Stimulated activated naive CD8-positive, alpha-beta T cell treated with anti-CD3 and anti-CD28 coated beads, Interleukin-15, amount 100 ng/mL, for 72 hours (primary cell): Measurements from ENCODE around the gene ACSM4.
A peak's percentile ranks its signal among the peaks of the same experiment; 100 is the strongest.
"Not testable (repeated sequence)": the region's sequence is repeated elsewhere in the genome, so short reads cannot be mapped to it uniquely, and the experiment has no call there.

Experiments
- ATAC-seq: fragments of 150-1000 bp; cut with Tn5 transposase; 2 replicates; pipeline ENCODE4 v1.10.0; 2021; ENCODE audit warnings: mild to moderate bottlenecking, moderate library complexity
- DNase-seq, 2 donors: peaks; one replicate each; pipeline ENCODE4 v3.0.0; 2021 to 2022
- H3K27ac Mint-ChIP-seq, 2 donors: one replicate each; pipeline ENCODE4 v1.8.0; 2022; ENCODE audit warnings: mild to moderate bottlenecking in 2 of 2, mixed read lengths in 2 of 2, moderate library complexity in 2 of 2
- H3K27me3 Mint-ChIP-seq: one replicate; pipeline ENCODE4 v1.8.0; 2022; ENCODE audit warnings: mixed read lengths
- H3K4me1 Mint-ChIP-seq: one replicate; pipeline ENCODE4 v1.8.0; 2022; ENCODE audit warnings: mild to moderate bottlenecking, mixed read lengths
- H3K4me3 Mint-ChIP-seq, 2 donors: one replicate each; pipeline ENCODE4 v1.8.0; 2022; ENCODE audit warnings: mild to moderate bottlenecking in 2 of 2, mixed read lengths in 2 of 2, moderate library complexity in 1 of 2
- H3K9me3 Mint-ChIP-seq, 2 donors: one replicate each; pipeline ENCODE4 v1.8.0; 2022; ENCODE audit warnings: mixed read lengths in 2 of 2

Gene ACSM4

DNA sequence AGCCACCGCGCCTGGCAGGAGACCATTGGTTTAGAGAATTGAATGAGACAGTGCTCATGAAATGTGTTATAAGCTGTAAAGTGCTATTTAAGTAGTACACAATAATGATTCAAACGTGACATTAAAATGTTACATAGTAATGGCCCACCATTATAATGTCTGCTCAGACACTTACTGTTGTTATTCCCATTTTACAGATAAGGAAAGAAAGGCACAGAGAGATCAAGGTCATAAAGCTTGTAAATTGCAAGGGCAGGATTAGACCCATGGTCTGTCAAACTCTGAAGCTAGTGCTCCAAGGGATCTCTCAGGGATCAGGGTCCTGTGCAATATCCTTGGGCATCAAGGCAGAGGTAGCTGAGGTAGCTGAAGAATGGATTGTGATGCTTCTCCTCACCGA is 6.2 kb downstream of the ACSM4 start:
- DNase-seq (no peak), ATAC-seq (no peak)
- no peaks in the 10 kb centered on the region for H3K4me1 Mint-ChIP-seq
- no peaks in the 10 kb centered on the region for H3K27me3 Mint-ChIP-seq
- H3K9me3 Mint-ChIP-seq: no peaks in the 10 kb centered on the region
- peak overlapping the region in 1 of 2 donors; percentile 50 for H3K27ac Mint-ChIP-seq
- no peak overlapping the region for H3K4me3 Mint-ChIP-seq

DNA sequence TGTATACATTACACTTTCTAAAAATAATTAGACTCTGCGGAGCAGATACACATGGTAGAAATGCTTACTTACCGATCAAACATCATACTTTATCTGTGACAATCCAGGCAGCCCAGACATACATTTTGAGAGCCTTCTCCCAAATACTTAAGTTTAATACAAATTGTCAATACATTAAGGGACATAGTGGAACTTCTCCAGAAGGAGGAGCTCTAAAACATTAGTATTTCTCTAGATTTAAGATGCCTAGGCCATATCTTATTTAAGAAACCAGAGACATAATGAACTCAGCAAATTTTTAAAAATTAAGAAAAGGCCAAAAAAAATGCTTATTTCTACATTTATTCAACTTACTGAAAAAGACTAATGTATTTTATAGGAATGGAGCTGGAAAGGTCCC is 16.1 kb downstream of the ACSM4 start:
- no peak overlapping the region for H3K4me3 Mint-ChIP-seq
- H3K27ac Mint-ChIP-seq: no peak overlapping the region
- ATAC-seq (no peak), DNase-seq (no peak)
- no peaks in the 10 kb centered on the region for H3K9me3 Mint-ChIP-seq
- no peaks in the 10 kb centered on the region for H3K27me3 Mint-ChIP-seq
- no peaks in the 10 kb centered on the region for H3K4me1 Mint-ChIP-seq

DNA sequence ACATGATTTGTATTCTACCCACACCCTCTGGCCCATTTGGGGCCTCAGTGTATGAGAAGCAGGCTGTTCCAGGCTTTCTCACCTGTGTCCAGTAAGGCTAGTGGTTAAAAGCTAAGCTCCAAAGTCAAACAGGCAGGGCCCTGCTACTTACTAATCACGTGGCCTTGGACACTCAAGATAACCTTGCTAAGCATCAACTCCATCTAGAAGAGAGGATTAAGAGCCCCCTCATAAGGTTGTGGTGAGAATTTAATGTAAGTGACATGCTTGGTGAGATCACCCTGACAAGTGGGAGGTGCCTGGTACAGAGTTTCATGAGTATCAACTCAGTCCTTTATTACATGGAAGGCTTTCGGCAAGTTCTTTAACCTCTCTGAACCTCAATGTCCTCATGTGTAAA is 17.8 kb downstream of the ACSM4 start:
- Mint-ChIP-seq H3K4me3 (no peak overlapping the region), H3K4me1 (no peaks in the 10 kb centered on the region), H3K27me3 (no peaks in the 10 kb centered on the region), H3K9me3 (no peaks in the 10 kb centered on the region), H3K27ac (no peak overlapping the region)
- ATAC-seq (no peak), DNase-seq (no peak)

DNA sequence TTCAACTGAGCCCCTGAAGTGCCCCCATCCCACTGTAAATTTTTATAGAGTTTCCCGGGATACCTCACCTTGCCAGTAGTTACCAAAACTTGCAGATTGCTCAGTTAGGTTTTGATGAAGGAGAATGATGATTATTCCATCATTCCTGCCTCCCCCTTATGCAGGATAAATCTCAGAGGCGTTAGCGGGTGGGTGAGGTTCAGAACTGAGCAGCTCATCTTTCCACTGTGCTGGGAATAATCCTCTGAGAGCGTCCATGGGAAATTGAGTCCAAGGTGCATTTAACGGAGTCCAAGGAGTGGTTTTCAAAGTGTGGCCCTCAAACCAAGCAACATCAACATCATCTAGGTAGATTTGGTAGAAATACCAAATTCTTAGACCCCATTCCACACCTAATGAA is 18.7 kb downstream of the ACSM4 start:
- ATAC-seq: no peak
- H3K4me3 Mint-ChIP-seq: no peak overlapping the region

DNA sequence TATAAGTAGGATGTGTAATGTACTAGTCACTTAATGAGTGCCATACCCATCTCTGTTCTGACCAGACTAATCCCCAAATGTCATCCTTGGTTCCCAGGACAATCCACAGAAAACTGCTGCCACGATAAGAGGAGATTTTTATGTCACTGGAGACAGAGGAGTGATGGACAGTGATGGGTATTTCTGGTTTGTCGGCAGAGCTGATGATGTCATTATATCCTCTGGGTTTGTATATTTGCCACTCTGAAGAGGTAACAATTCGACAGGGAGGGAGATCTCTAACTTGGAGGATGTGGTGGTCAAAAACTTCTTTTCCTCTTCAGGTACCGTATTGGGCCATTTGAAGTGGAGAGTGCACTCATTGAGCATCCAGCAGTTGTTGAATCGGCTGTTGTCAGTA is 20.3 kb downstream of the ACSM4 start:
- H3K4me1 Mint-ChIP-seq: no peaks in the 10 kb centered on the region
- peaks cover 12% of the 10 kb centered on the region for H3K27me3 Mint-ChIP-seq
- no peak for ATAC-seq
- no peak overlapping the region for H3K27ac Mint-ChIP-seq
- H3K9me3 Mint-ChIP-seq: no peaks in the 10 kb centered on the region
- no peak overlapping the region for H3K4me3 Mint-ChIP-seq
- DNase-seq: no peak

More for the DNA sequence above, 18.7 kb downstream of the ACSM4 start:
- Mint-ChIP-seq H3K4me1 (no peaks in the 10 kb centered on the region), H3K27ac (no peak overlapping the region), H3K9me3 (no peaks in the 10 kb centered on the region), H3K27me3 (peaks cover 4% of the 10 kb centered on the region)
- no peak for DNase-seq

DNA sequence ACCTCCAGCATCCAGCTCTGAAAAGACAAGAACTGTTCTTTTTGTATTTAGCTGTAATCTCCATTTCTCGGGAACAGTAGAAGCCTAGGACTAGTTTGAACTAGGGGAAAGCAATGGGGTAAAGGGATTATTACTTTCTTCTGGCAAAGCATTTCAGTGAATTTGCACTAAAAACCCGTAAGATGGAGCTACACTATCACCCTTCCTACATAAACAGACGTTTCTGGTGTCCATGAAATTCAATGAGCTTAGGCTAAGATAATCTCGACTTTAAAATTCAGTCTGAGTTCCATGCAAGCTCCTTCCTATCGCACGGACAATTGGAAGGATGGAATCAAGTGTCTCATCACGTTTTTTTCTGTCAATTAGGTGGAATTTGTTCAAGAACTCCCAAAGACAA is 24.0 kb downstream of the ACSM4 start:
- Mint-ChIP-seq H3K27me3 (peaks cover 20% of the 10 kb centered on the region), H3K9me3 (peaks cover 0 to 15% of the 10 kb centered on the region in 2 donors), H3K27ac (no peak overlapping the region), H3K4me1 (no peaks in the 10 kb centered on the region), H3K4me3 (no peak overlapping the region)
- no peak for ATAC-seq
- DNase-seq: no peak

DNA sequence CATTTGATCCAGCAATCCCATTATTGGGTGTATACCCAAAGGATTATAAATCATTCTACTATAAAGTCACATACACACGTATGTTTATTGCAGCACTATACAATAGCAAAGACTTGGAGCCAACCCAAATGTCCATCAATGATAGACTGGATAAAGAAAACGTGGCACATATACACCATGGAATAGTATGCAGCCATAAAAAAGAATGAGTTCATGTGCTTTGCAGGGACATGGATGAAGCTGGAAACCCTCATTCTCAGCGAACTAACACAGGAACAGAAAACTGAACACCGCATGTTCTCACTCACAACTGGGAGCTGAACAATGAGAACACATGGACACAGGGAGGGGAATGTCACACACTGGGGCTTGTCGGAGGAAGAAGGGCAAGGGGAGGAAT is 33.9 kb downstream of the ACSM4 start:
- not testable (repeated sequence) for DNase-seq, ATAC-seq, H3K27ac Mint-ChIP-seq, H3K4me3 Mint-ChIP-seq, H3K4me1 Mint-ChIP-seq, H3K27me3 Mint-ChIP-seq
- peaks cover 8 to 16% of the 10 kb centered on the region in 2 donors for H3K9me3 Mint-ChIP-seq

DNA sequence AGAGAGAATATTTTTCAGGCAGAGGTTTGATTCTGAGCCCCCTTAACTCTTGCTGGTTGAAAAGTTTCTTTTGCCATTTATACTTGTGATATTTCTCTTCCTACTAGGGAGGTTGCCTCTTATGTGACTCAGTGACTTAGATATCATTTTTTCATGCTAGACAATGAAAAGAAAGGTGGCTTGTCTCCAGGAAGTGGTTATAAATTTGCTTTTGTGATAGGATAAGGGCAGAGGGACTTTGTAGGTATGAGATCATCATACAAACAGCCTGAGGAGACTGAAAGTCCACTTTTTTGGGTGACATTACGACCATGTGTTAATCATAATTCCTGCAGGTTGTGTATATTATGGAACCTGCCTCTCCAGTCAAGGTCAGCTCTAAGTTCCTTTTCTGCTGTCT is 35.8 kb downstream of the ACSM4 start:
- Mint-ChIP-seq H3K27me3 (no peaks in the 10 kb centered on the region), H3K4me3 (no peak overlapping the region), H3K9me3 (peaks cover 12 to 34% of the 10 kb centered on the region in 2 donors), H3K27ac (no peak overlapping the region), H3K4me1 (peaks cover 6% of the 10 kb centered on the region)
- ATAC-seq (peak; percentile 46), DNase-seq (no peak)

DNA sequence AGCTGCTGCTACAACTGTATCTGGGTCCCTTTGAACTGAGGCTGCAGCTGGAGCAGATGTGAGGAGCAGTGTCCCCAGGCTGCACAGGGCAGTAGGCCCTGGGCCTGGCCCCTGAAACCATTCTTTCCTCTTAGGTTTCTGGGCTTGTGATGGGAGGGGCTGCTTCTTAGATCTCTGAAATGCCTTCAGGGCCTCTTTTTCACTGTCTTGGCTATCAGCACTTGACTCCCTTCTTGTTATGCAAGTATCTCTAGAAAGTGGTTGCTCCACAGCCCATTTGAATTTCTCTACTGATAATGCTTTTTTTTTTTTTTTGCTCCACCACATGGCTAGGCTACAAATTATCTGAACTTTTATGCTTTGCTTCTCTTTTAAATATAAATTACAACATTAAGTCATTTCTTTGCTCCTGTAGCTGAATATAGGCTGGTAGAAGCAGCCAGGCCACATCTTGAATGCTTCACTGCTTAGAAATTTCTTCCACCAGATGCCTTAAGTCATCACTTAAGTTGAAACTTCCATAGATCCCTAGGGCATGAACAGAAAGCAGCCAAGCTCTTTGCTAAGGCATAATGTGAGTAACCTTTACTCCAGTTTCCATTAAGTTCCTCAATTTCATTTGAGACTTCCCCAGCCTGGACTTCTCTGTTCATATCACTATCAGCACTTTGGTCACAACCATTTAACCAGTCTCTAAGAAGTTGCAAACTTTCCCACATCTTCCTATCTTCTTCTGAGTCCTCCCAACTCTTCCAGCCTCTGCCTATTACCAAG is 41.1 kb downstream of the ACSM4 start:
- Mint-ChIP-seq H3K4me3 (no peak overlapping the region), H3K9me3 (peaks cover 10 to 38% of the 10 kb centered on the region in 2 donors), H3K27ac (no peak overlapping the region), H3K4me1 (peaks cover 8% of the 10 kb centered on the region), H3K27me3 (no peaks in the 10 kb centered on the region)
- ATAC-seq (no peak), DNase-seq (no peak)

DNA sequence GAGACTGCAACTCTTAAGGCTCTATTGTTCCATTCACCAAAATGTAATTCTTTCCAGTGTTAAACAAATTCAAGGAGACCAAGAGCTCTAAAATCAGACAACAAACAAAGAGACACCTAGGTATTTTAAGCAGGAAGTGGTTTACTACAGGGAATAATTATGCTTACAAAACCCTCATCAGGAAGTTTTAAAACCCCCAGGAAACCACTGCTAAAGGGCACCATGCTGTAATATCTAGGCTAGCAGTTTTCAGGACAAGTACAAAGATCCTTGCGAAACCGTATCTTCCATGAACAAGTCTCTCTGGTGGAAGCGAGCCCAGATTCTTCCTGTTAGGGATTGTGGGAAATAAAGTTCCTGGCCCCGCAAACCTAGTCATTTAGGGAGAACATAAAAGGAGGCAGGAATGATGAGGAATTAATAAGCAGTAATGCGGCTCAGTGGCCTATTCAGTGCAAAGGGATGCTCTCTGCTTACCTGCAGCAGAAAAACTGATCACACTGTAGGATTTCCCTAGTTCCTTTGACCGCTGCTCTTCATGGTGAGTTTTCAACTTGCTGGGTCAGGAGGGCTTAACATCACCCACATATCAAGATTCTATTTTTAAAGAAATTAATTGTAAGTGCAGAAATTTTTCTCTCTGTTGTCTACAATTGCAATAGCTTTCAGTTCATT is 42.8 kb downstream of the ACSM4 start:
- H3K4me1 Mint-ChIP-seq: peaks cover 8% of the 10 kb centered on the region
- no peak for DNase-seq
- peaks cover 10 to 38% of the 10 kb centered on the region in 2 donors for H3K9me3 Mint-ChIP-seq
- H3K27me3 Mint-ChIP-seq: no peaks in the 10 kb centered on the region
- H3K27ac Mint-ChIP-seq: peak overlapping the region in 1 of 2 donors; percentile 36
- no peak overlapping the region for H3K4me3 Mint-ChIP-seq
- ATAC-seq: no peak

DNA sequence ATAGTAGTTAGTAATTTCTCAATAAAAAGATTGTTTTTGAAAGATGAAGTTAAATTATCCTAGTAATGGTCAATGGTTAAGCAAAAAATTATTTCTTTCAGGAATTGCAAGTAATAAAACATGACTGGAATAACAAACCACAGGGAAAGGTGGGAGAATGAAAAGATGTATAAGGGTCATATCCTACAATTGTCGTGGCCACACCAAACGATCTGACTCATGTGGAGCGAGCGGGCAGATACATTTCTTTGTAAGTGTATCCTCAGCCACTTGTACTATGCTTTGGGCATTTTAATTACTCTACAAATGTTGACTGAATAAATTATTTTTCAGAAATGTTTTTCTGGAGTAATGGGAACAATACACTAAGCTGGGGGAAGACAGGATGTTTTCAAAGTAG is 45.5 kb downstream of the ACSM4 start:
- no peak overlapping the region for H3K4me3 Mint-ChIP-seq
- H3K4me1 Mint-ChIP-seq: peaks cover 8% of the 10 kb centered on the region
- peaks cover 12% of the 10 kb centered on the region for H3K27me3 Mint-ChIP-seq
- DNase-seq (no peak), ATAC-seq (no peak)
- no peak overlapping the region for H3K27ac Mint-ChIP-seq
- peaks cover 4 to 20% of the 10 kb centered on the region in 2 donors for H3K9me3 Mint-ChIP-seq

DNA sequence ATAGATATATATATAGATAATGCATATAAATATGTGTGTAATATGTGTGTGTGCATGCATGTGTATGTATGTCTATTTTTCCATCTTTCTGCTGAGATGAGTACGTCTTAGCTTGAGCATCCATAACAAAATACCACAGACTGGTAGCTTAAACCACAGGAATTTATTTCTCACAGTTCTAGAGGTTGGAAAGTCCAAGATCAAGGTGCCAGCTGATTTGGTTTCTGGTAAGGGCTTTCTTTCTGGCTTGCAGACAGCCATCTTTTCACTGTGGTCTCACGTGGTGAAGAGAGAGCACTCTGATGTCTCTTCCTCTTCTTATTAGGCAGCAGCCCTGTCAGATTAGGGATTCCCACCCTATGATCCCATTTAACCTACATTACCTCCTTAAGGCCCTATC is 47.3 kb downstream of the ACSM4 start:
- no peak for ATAC-seq

DNA sequence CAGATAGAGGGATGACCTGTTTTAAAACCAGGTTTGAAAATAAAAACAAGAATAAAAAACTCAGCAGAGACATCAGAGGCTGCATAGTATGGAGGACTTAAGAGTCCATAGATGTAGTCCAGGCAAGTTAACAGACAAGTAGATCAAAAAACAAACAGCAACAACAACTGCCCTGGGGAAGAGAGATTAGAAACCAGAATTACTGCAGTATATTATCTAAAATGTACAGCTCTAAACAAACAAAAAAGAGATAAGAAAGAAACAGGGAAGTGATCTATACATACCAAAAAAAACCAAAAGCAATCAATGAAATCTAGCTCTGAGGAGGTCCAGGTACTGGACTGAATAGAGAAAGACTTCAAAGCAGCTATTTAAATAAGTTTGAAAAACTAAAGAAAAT is 48.8 kb downstream of the ACSM4 start:
- no peak for DNase-seq
- H3K4me1 Mint-ChIP-seq: no peaks in the 10 kb centered on the region
- H3K27me3 Mint-ChIP-seq: peaks cover 12% of the 10 kb centered on the region
- no peak for ATAC-seq
- no peak overlapping the region for H3K27ac Mint-ChIP-seq
- no peak overlapping the region for H3K4me3 Mint-ChIP-seq
- H3K9me3 Mint-ChIP-seq: no peaks in the 10 kb centered on the region

More for the DNA sequence above, 47.3 kb downstream of the ACSM4 start:
- no peak overlapping the region for H3K27ac Mint-ChIP-seq
- peaks cover 3 to 4% of the 10 kb centered on the region in 2 donors for H3K9me3 Mint-ChIP-seq
- peaks cover 12% of the 10 kb centered on the region for H3K27me3 Mint-ChIP-seq
- no peak for DNase-seq
- H3K4me3 Mint-ChIP-seq: no peak overlapping the region
- H3K4me1 Mint-ChIP-seq: peaks cover 6% of the 10 kb centered on the region

DNA sequence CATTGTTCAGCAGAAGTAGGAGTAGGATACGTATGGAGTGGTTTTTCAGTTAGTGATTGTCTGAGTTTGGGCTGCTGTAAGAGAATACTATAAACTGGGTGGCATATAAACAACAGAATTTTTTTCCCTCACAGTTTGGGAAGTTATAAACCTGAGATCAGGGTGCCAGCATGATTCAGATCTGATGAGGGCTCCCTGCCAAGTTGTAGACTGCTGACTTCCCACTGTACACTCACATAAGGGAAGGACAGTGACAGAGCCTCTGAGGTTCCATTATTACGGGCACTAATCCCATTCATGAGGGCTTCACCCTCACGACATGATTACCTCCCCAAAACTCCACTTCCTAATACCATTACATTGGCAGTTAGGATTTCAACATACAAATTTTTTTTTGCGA is 50.7 kb downstream of the ACSM4 start:
- no peak overlapping the region for H3K27ac Mint-ChIP-seq
- DNase-seq: no peak

DNA sequence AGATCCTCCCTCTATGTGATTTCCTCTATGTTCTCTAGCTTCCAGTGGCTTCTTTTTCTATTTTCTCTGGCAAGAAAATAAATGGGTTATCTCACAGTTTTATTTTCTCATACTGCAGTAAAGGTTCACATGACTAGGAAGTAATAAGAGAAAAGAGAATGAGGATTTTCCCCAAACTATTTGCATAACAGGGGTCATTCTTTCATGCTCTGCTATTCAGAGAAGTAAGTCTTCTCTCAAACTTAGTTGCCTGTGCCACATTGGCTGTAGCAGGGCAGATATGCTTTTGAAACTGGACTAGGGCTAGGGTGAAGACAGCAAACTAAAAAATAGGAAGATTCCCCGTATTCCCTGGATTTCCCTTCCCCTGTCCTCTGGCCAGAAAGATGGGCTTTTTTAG is 57.4 kb downstream of the ACSM4 start:
- no peak overlapping the region for H3K4me3 Mint-ChIP-seq
- no peaks in the 10 kb centered on the region for H3K27me3 Mint-ChIP-seq
- DNase-seq: no peak
- H3K4me1 Mint-ChIP-seq: no peaks in the 10 kb centered on the region
- ATAC-seq: no peak
- H3K27ac Mint-ChIP-seq: no peak overlapping the region
- H3K9me3 Mint-ChIP-seq: no peaks in the 10 kb centered on the region

More for the DNA sequence above, 50.7 kb downstream of the ACSM4 start:
- Mint-ChIP-seq H3K9me3 (no peaks in the 10 kb centered on the region), H3K27me3 (peaks cover 12% of the 10 kb centered on the region), H3K4me1 (no peaks in the 10 kb centered on the region), H3K4me3 (no peak overlapping the region)
- no peak for ATAC-seq

DNA sequence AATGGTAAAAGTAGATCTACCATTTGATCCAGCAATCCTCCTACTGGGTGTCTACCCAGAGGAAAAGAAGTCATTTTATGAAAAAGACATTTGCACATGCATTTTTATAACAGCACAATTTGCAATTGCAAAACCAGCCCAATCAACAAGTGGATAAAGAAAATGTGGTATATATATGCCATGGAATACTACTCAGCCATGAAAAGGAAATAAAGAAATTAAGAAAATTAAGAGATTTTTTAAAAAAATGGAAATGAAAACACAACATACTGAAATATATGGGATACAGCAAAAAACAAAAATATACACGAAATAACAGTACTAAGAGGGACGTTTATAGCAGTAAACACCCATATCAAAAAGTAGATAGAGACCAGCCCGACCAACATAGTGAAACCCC is 58.9 kb downstream of the ACSM4 start:
- Mint-ChIP-seq H3K27ac (no peak overlapping the region), H3K4me3 (no peak overlapping the region), H3K27me3 (no peaks in the 10 kb centered on the region), H3K4me1 (no peaks in the 10 kb centered on the region), H3K9me3 (no peaks in the 10 kb centered on the region)
- no peak for DNase-seq
- no peak for ATAC-seq
